HG03432 (cell line): ENCODE measurements around the gene TACC2.

ENCODE experiments used
- ATAC-seq: cut with Tn5 transposase; IDR thresholded peaks from one replicate; pipeline ENCODE4 v1.9.1; 2021; ENCODE audit warnings: mild to moderate bottlenecking, moderate library complexity; ENCODE audit not compliant: unreplicated experiment

The TACC2 gene

GRCh38 chr10:122029499-122030199 lies 40.7 kb downstream of the TACC2 start:
- no peak for ATAC-seq

GRCh38 chr10:122030200-122030552 lies 41.2 kb downstream of the TACC2 start:
- no peak for ATAC-seq

GRCh38 chr10:122033224-122033926 lies 44.4 kb downstream of the TACC2 start:
- no peak for ATAC-seq

- no peak for ATAC-seq
Measured at GRCh38 chr10:122034149-122034756, 45.3 kb downstream of the TACC2 start.

- no peak for ATAC-seq
Measured at GRCh38 chr10:122040786-122041185, 51.8 kb downstream of the TACC2 start.

GRCh38 chr10:122042836-122043235 lies 53.9 kb downstream of the TACC2 start:
- ATAC-seq = no peak

- ATAC-seq = no peak
Measured at GRCh38 chr10:122044045-122044661, 55.2 kb downstream of the TACC2 start.

GRCh38 chr10:122044713-122045112 lies 55.8 kb downstream of the TACC2 start:
- no peak for ATAC-seq

- no peak for ATAC-seq
Measured at GRCh38 chr10:122045212-122045611, 56.2 kb downstream of the TACC2 start.

GRCh38 chr10:122047560-122047959 lies 58.6 kb downstream of the TACC2 start:
- ATAC-seq = no peak

- ATAC-seq = no peak
Measured at GRCh38 chr10:122049076-122049475, 60.1 kb downstream of the TACC2 start.

GRCh38 chr10:122050311-122050710 lies 61.3 kb downstream of the TACC2 start:
- no peak for ATAC-seq

GRCh38 chr10:122050811-122051210 lies 61.8 kb downstream of the TACC2 start:
- ATAC-seq = no peak

GRCh38 chr10:122051609-122052385 lies 62.8 kb downstream of the TACC2 start:
- ATAC-seq = no peak

- no peak for ATAC-seq
Measured at GRCh38 chr10:122052701-122053100, 63.7 kb downstream of the TACC2 start.

- no peak for ATAC-seq
Measured at GRCh38 chr10:122053314-122053713, 64.4 kb downstream of the TACC2 start.

GRCh38 chr10:122054048-122055025 lies 65.4 kb downstream of the TACC2 start:
- no peak for ATAC-seq

GRCh38 chr10:122055252-122055651 lies 66.3 kb downstream of the TACC2 start:
- ATAC-seq = no peak

GRCh38 chr10:122056431-122057094 lies 67.6 kb downstream of the TACC2 start:
- ATAC-seq = no peak
